Measurements from ENCODE around the gene MAPK10. TPM values are rescaled to one million over a fixed set of nuclear protein-coding genes. Genes with fewer than 3 reads are reported as not detected.

The MAPK10 gene
- total RNA-seq, 1 experiment from 2014 or later = 6.8 TPM

GRCh38 chr4:86389664-86390063 lies 29.8 kb upstream of the MAPK10 start:
- BruUV-seq (replicated peaks) = no TSS peak
- H3K4me1 ChIP-seq (ENCODE audit: insufficient read depth, low read length, poor library complexity, severe bottlenecking) = no peaks in the 10 kb centered on the region
- DNase-seq (ENCODE audit: low spot score) = no peak
- intact Hi-C loops (cut with micrococcal nuclease; ENCODE audit: unreplicated experiment) = no loop called here
- POLR2A ChIA-PET (ENCODE audit: low non-redundant PET) = no interaction called here
- H3K9me3 ChIP-seq (ENCODE audit: low read depth, low read length, poor library complexity, severe bottlenecking) = no peaks in the 10 kb centered on the region
- CTCF ChIA-PET = no interaction called here
- no peaks in the 10 kb centered on the region for H3K27me3 ChIP-seq (replicated peaks; ENCODE audit: insufficient read depth, low read depth, low read length, poor library complexity)
- H3K36me3 ChIP-seq (ENCODE audit: insufficient read depth, low read length, poor library complexity, severe bottlenecking) = no peaks in the 10 kb centered on the region
- no peak overlapping the region for H3K4me3 ChIP-seq (ENCODE audit: low read depth, low read length, poor library complexity, severe bottlenecking)
- TF ChIP-seq CTCF (conservative IDR thresholded peaks at IDR 0.05; ENCODE audit: low read depth, low read length) (no peak), EZH2 (IDR thresholded peaks at IDR 0.05; ENCODE audit: borderline replicate concordance, low read depth, low read length, poor library complexity, severe bottlenecking) (no peak)
- no peak overlapping the region for H3K27ac ChIP-seq (ENCODE audit: low read depth, low read length, poor library complexity, severe bottlenecking)

- intact Hi-C loops (cut with micrococcal nuclease; ENCODE audit: unreplicated experiment) = no loop called here
- no TSS peak for BruUV-seq (replicated peaks)
These were observed 28.4 kb upstream of the MAPK10 start for GRCh38 chr4:86388252-86388651.

GRCh38 chr4:86386817-86387415 lies 27.1 kb upstream of the MAPK10 start:
- ChIA-PET POLR2A (ENCODE audit: low non-redundant PET) (no interaction called here), CTCF (no interaction called here)

More at GRCh38 chr4:86388252-86388651, 28.4 kb upstream of the MAPK10 start:
- no peak for TF ChIP-seq EZH2 (IDR thresholded peaks at IDR 0.05; ENCODE audit: borderline replicate concordance, low read depth, low read length, poor library complexity, severe bottlenecking)
- TF ChIP-seq CTCF (conservative IDR thresholded peaks at IDR 0.05; ENCODE audit: low read depth, low read length) = no peak
- no peaks in the 10 kb centered on the region for H3K4me1 ChIP-seq (ENCODE audit: insufficient read depth, low read length, poor library complexity, severe bottlenecking)
- H3K27me3 ChIP-seq (replicated peaks; ENCODE audit: insufficient read depth, low read depth, low read length, poor library complexity) = no peaks in the 10 kb centered on the region
- DNase-seq (ENCODE audit: low spot score) = no peak
- no peak overlapping the region for H3K4me3 ChIP-seq (ENCODE audit: low read depth, low read length, poor library complexity, severe bottlenecking)
- no peaks in the 10 kb centered on the region for H3K36me3 ChIP-seq (ENCODE audit: insufficient read depth, low read length, poor library complexity, severe bottlenecking)
- no peak overlapping the region for H3K27ac ChIP-seq (ENCODE audit: low read depth, low read length, poor library complexity, severe bottlenecking)
- ChIA-PET POLR2A (ENCODE audit: low non-redundant PET) (no interaction called here), CTCF (no interaction called here)
- H3K9me3 ChIP-seq (ENCODE audit: low read depth, low read length, poor library complexity, severe bottlenecking) = no peaks in the 10 kb centered on the region

More at GRCh38 chr4:86386817-86387415, 27.1 kb upstream of the MAPK10 start:
- no peak for DNase-seq (ENCODE audit: low spot score)
- Histone ChIP-seq H3K27ac (ENCODE audit: low read depth, low read length, poor library complexity, severe bottlenecking) (no peak overlapping the region), H3K4me3 (ENCODE audit: low read depth, low read length, poor library complexity, severe bottlenecking) (no peak overlapping the region), H3K9me3 (ENCODE audit: low read depth, low read length, poor library complexity, severe bottlenecking) (no peaks in the 10 kb centered on the region), H3K27me3 (replicated peaks; ENCODE audit: insufficient read depth, low read depth, low read length, poor library complexity) (no peaks in the 10 kb centered on the region), H3K4me1 (ENCODE audit: insufficient read depth, low read length, poor library complexity, severe bottlenecking) (no peaks in the 10 kb centered on the region), H3K36me3 (ENCODE audit: insufficient read depth, low read length, poor library complexity, severe bottlenecking) (no peaks in the 10 kb centered on the region)
- BruUV-seq (replicated peaks) = no TSS peak
- no peak for TF ChIP-seq EZH2 (IDR thresholded peaks at IDR 0.05; ENCODE audit: borderline replicate concordance, low read depth, low read length, poor library complexity, severe bottlenecking)
- TF ChIP-seq CTCF (conservative IDR thresholded peaks at IDR 0.05; ENCODE audit: low read depth, low read length) = no peak
- intact Hi-C loops (cut with micrococcal nuclease; ENCODE audit: unreplicated experiment) = no loop called here
